ENCODE results near the gene DNAAF2.
"Not testable (repeated sequence)": the region's sequence is repeated elsewhere in the genome, so short reads cannot be mapped to it uniquely, and the experiment has no call there.

Gene DNAAF2

GRCh38 chr14:49622022-49622607, 12.9 kb downstream of the DNAAF2 start:
- intact Hi-C loops (cut with DNase I), result loop anchor here (5.0 kb wide), 1 partner anchor 240 kb away; no protein-coding TSS in a partner anchor
- no peak for DNase-seq

GRCh38 chr14:49621114-49621881, 13.7 kb downstream of the DNAAF2 start:
- peak in 9 of 10 donors; percentile 39 to 95 (median 57) for DNase-seq
- intact Hi-C loops (cut with DNase I), result loop anchor here (2.0 to 5.0 kb wide), 3 partner anchors 22 to 241 kb away; partner anchors contain the start of genes LRR1 and RPS29

- intact Hi-C loops (cut with DNase I), result loop anchor here (2.0 to 5.0 kb wide), 3 partner anchors 22 to 242 kb away; partner anchors contain the start of genes LRR1 and RPS29
- DNase-seq, result peak; percentile 96 to 100 (median 99)
Observed at GRCh38 chr14:49620182-49621113, 14.6 kb downstream of the DNAAF2 start, which contains the start of the genes MGAT2 and RPL36AL. Gene MGAT2, plus strand, starts transcription at chr14:49620799. Its CDS starts 470 bp downstream, at chr14:49621269. Gene RPL36AL, minus strand, starts transcription at chr14:49620626. Its CDS starts 1,522 bp downstream, at chr14:49619104.

- DNase-seq, result no peak
- intact Hi-C loops (cut with DNase I), result loop anchor here (2.0 to 5.0 kb wide), 3 partner anchors 21 to 243 kb away; partner anchors contain the start of genes LRR1 and RPS29
Observed at GRCh38 chr14:49619730-49620129, 15.3 kb downstream of the DNAAF2 start.

GRCh38 chr14:49619273-49619672, 15.8 kb downstream of the DNAAF2 start:
- DNase-seq; intact Hi-C loops (cut with DNase I): not testable (repeated sequence)

- DNase-seq, result no peak
- intact Hi-C loops (cut with DNase I), result no loop called here
Observed at GRCh38 chr14:49617852-49618519, 17.1 kb downstream of the DNAAF2 start.

- no peak for DNase-seq
Observed at GRCh38 chr14:49615776-49616175, 19.3 kb downstream of the DNAAF2 start.

GRCh38 chr14:49614196-49614595, 20.8 kb downstream of the DNAAF2 start:
- intact Hi-C loops (cut with DNase I), result no loop called here

More at GRCh38 chr14:49615776-49616175, 19.3 kb downstream of the DNAAF2 start:
- intact Hi-C loops (cut with DNase I), result no loop called here

GRCh38 chr14:49612671-49613070, 22.4 kb downstream of the DNAAF2 start:
- intact Hi-C loops (cut with DNase I), result no loop called here
- no peak for DNase-seq

More at GRCh38 chr14:49614196-49614595, 20.8 kb downstream of the DNAAF2 start:
- no peak for DNase-seq

- no peak for DNase-seq
- intact Hi-C loops (cut with DNase I), result no loop called here
Observed at GRCh38 chr14:49612251-49612650, 22.8 kb downstream of the DNAAF2 start.

- no peak for DNase-seq
- intact Hi-C loops (cut with DNase I), result no loop called here
Observed at GRCh38 chr14:49607583-49607982, 27.5 kb downstream of the DNAAF2 start.

GRCh38 chr14:49598485-49599300, 36.4 kb downstream of the DNAAF2 start, which contains the start of gene LRR1:
Gene LRR1, plus strand, starts transcription at chr14:49598940. Its CDS starts 81 bp downstream, at chr14:49599021.
- intact Hi-C loops (cut with DNase I), result loop anchor here (2.0 kb wide), 1 partner anchor 22 kb away; the partner anchor contains the start of genes MGAT2 and RPL36AL
- peak; percentile 76 to 97 (median 84) for DNase-seq

GRCh38 chr14:49598189-49598484, 36.9 kb downstream of the DNAAF2 start:
- intact Hi-C loops (cut with DNase I), result loop anchor here (2.0 kb wide), 1 partner anchor 23 kb away; the partner anchor contains the start of genes MGAT2 and RPL36AL
- no peak for DNase-seq

GRCh38 chr14:49594347-49595091, 40.5 kb downstream of the DNAAF2 start:
- DNase-seq, result no peak
- intact Hi-C loops (cut with DNase I), result no loop called here

GRCh38 chr14:49593016-49593415, 42.0 kb downstream of the DNAAF2 start:
- DNase-seq, result no peak
- intact Hi-C loops (cut with DNase I), result no loop called here

- DNase-seq, result no peak
- intact Hi-C loops (cut with DNase I), result no loop called here
Observed at GRCh38 chr14:49589387-49589786, 45.7 kb downstream of the DNAAF2 start.

GRCh38 chr14:49586673-49587460, 48.2 kb downstream of the DNAAF2 start:
- intact Hi-C loops (cut with DNase I), result loop anchor here (2.0 kb wide), 1 partner anchor 34 kb away; the partner anchor contains the start of genes MGAT2 and RPL36AL
- peak in 2 of 10 donors; percentile 15 to 25 for DNase-seq
